Liver (tissue), 9 donors: ENCODE measurements around the gene TBX1. TPM values are rescaled to one million over a fixed set of nuclear protein-coding genes. Genes with fewer than 3 reads are reported as not detected.

Source experiments
- DNase-seq: peaks from one replicate; pipeline ENCODE4 v3.0.0-alpha.2; 2017; ENCODE audit warnings: low spot score
- H3K27ac ChIP-seq, 2 donors: one replicate each; pipeline ENCODE4 v1.7.0; 2013; ENCODE audit warnings: inconsistent platforms in 2 of 2, low read length in 2 of 2, control low read depth in 1 of 2, low read depth in 1 of 2, mild to moderate bottlenecking in 1 of 2
- H3K27me3 ChIP-seq, 4 donors: one replicate each; pipeline versions ENCODE4 v1.6.1 to v1.7.0; 2013; ENCODE audit warnings: low read length in 3 of 4, inconsistent platforms in 1 of 4, mild to moderate bottlenecking in 1 of 4, moderate library complexity in 1 of 4; ENCODE audit not compliant: control insufficient read depth in 4 of 4, insufficient read depth in 4 of 4
- H3K36me3 ChIP-seq, 4 donors: one replicate each; pipeline versions ENCODE4 v1.6.1 to v1.7.0; 2013; ENCODE audit warnings: low read length in 3 of 4, mild to moderate bottlenecking in 3 of 4, low read depth in 1 of 4, moderate library complexity in 1 of 4; ENCODE audit not compliant: control insufficient read depth in 4 of 4, insufficient read depth in 3 of 4
- H3K4me1 ChIP-seq, 4 donors: one replicate each; pipeline versions ENCODE4 v1.6.1 to v1.7.0; 2013; ENCODE audit warnings: low read length in 3 of 4, mild to moderate bottlenecking in 3 of 4, moderate library complexity in 1 of 4; ENCODE audit not compliant: control insufficient read depth in 4 of 4, insufficient read depth in 4 of 4
- H3K4me3 ChIP-seq, 3 donors: one replicate each; pipeline versions ENCODE4 v1.6.1 to v1.7.0; 2013; ENCODE audit warnings: low read length in 3 of 3, control low read depth in 1 of 3, low read depth in 1 of 3, mild to moderate bottlenecking in 1 of 3
- H3K9ac ChIP-seq, 2 donors: one replicate each; pipeline ENCODE4 v1.7.0; 2013; ENCODE audit warnings: low read length in 2 of 2, mild to moderate bottlenecking in 2 of 2, moderate library complexity in 2 of 2, control low read depth in 1 of 2, low read depth in 1 of 2
- H3K9me3 ChIP-seq, 4 donors: one replicate each; pipeline versions ENCODE4 v1.6.1 to v1.7.0; 2013; ENCODE audit warnings: low read length in 3 of 4; ENCODE audit not compliant: control insufficient read depth in 4 of 4
- EGR1 ChIP-seq, 2 donors: IDR thresholded peaks; 2 replicates each; pipeline ENCODE4 v1.6.1; 2016 to 2018; ENCODE audit warnings: antibody characterized with exemption in 2 of 2, low read depth in 2 of 2
- FOXA1 ChIP-seq: IDR thresholded peaks from 2 replicates; pipeline ENCODE4 v1.6.1; 2016; ENCODE audit warnings: antibody characterized with exemption
- GABPA ChIP-seq, 2 donors: IDR thresholded peaks in 1 of 2; conservative IDR thresholded peaks in 1 of 2; 2 replicates each; pipeline ENCODE4 v1.6.1; 2016; ENCODE audit warnings: antibody characterized with exemption in 2 of 2, mild to moderate bottlenecking in 1 of 2, moderate library complexity in 1 of 2
- HNF4A ChIP-seq, 2 donors: conservative IDR thresholded peaks; 2 replicates each; pipeline ENCODE4 v1.6.1; 2016; ENCODE audit warnings: antibody characterized with exemption in 2 of 2, mild to moderate bottlenecking in 2 of 2
- HNF4G ChIP-seq: IDR thresholded peaks from 2 replicates; pipeline ENCODE4 v1.6.1; 2016; ENCODE audit warnings: antibody characterized with exemption
- NR2F2 ChIP-seq: IDR thresholded peaks from 2 replicates; pipeline ENCODE4 v1.6.1; 2016; ENCODE audit warnings: antibody characterized with exemption
- RAD21 ChIP-seq, 2 donors: IDR thresholded peaks; 2 replicates each; pipeline ENCODE4 v1.6.1; 2016; ENCODE audit warnings: antibody characterized with exemption in 2 of 2, mild to moderate bottlenecking in 2 of 2
- TAF1 ChIP-seq: conservative IDR thresholded peaks from 2 replicates; pipeline ENCODE4 v1.6.1; 2016; ENCODE audit warnings: antibody characterized with exemption, mild to moderate bottlenecking
- YY1 ChIP-seq: IDR thresholded peaks from 2 replicates; pipeline ENCODE4 v1.6.1; 2016; ENCODE audit warnings: antibody characterized with exemption, mild to moderate bottlenecking
- WGBS: extraction: QIAGEN DNeasy Blood & Tissue Kit; methylation state at CpG from one replicate; pipeline ENCODE4 v1.1.7; 2013; 5-methylcytosine and 5-hydroxymethylcytosine counted together
- polyA plus RNA-seq, 2 donors: library from polyadenylated mRNA; stranded (reverse) in 1 of 2; unstranded in 1 of 2; fragments of 200-250 nt in 1 of 2; fragments of >200 nt in 1 of 2; fragmentation: Nextera tagmentation in 1 of 2; extraction: Ambion mirVana in 1 of 2; gene quantifications; one replicate each; pipeline versions ENCODE4 v1.2.1 to v1.2.3, GENCODE V29; 2013 to 2015
- total RNA-seq, 2 donors: library from RNA; depleted of rRNA; stranded (reverse); fragments of >200 nt; gene quantifications; one replicate each; pipeline ENCODE4 v1.2.3, GENCODE V29; 2014
- TF ChIP-seq, protein P1 (sequence below): IDR thresholded peaks from 2 replicates; pipeline ENCODE4 v1.6.1; 2016; ENCODE audit warnings: antibody characterized with exemption
- TF ChIP-seq, protein P2 (sequence below): fragments of 150-350 bp; IDR thresholded peaks from 2 replicates; pipeline ENCODE4 v1.5.1; 2017; ENCODE audit warnings: improper control_type of control experiment, low read depth, low read length; ENCODE audit not compliant: missing input control
- TF ChIP-seq, protein P3 (sequence below): IDR thresholded peaks from 2 replicates; pipeline ENCODE4 v1.6.1; 2016; ENCODE audit warnings: antibody characterized with exemption
- TF ChIP-seq, protein P4 (sequence below): IDR thresholded peaks from 2 replicates; pipeline ENCODE4 v1.6.1; 2016; ENCODE audit warnings: antibody characterized with exemption, mild to moderate bottlenecking
- donor health status: healthy.
- donor health status: healthy.
- donor health status: healthy.
- donor health status: healthy.
- donor health status: healthy.

The TBX1 gene
- total and polyA plus RNA-seq, 4 donors: 0.17 to 0.18 TPM; not detected in 2

DNA sequence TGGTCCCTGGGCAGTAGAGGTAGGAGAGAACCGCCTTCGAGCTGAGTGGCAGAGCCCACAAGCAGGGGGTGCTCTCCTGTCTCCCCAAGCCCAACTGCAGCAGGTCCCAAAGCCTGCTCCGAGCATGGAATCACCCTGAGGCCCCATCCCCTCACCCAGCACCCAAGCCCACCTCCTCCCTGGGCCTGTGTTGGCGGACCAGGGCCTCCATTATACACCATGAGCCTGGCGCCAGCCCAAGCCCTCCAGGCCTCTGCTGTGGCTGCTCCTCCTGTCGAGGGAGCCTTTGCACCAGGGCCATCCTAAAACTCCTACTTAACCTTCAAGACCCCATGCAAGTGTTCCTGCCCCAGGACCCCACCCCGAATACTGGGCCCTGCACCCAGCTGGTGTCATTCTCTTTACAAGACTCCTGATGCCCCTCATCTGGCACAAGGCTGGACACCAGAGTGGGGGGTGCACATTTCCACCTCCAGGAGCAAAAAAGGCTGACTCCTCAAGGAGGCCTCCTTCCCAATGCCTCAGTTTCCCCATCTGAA lies 20.6 kb upstream of the TBX1 start:
- Histone ChIP-seq H3K9ac (no peak overlapping the region), H3K27me3 (no peaks in the 10 kb centered on the region), H3K27ac (no peak overlapping the region), H3K9me3 (no peaks in the 10 kb centered on the region), H3K4me1 (no peaks in the 10 kb centered on the region), H3K4me3 (no peak overlapping the region), H3K36me3 (no peaks in the 10 kb centered on the region)
- 89% methylated on average over 7 of the region's 7 CpGs for WGBS
- TF ChIP-seq NR2F2 (no peak), FOXA1 (no peak), EGR1 (IDR thresholded peaks at IDR 0.05; ENCODE audit: low read depth in 2 of 2) (no peak), HNF4G (no peak)
- TF ChIP-seq, protein P1, sequence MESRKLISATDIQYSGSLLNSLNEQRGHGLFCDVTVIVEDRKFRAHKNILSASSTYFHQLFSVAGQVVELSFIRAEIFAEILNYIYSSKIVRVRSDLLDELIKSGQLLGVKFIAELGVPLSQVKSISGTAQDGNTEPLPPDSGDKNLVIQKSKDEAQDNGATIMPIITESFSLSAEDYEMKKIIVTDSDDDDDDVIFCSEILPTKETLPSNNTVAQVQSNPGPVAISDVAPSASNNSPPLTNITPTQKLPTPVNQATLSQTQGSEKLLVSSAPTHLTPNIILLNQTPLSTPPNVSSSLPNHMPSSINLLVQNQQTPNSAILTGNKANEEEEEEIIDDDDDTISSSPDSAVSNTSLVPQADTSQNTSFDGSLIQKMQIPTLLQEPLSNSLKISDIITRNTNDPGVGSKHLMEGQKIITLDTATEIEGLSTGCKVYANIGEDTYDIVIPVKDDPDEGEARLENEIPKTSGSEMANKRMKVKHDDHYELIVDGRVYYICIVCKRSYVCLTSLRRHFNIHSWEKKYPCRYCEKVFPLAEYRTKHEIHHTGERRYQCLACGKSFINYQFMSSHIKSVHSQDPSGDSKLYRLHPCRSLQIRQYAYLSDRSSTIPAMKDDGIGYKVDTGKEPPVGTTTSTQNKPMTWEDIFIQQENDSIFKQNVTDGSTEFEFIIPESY: no peak
- no peak for DNase-seq

DNA sequence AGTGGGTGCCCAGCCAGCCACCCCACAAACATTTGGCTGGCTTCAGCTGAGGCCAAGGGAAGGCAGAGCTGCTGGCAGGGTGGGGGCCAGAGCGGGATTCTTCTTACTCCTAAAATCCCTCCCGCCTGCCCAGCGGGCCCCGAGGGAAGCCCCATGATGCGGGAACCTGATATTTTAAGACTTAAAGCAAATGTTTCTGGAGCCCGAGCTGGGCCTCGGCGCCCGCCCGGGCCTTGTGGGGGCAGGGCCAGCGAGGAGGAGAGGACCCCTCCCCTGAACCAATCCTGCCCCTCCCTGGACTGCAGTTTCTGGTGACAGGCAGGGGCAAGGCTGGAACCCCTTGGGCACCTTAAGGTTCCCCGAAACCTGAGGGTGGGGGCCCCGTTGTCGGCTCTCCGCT lies 20.0 kb upstream of the TBX1 start:
- Histone ChIP-seq H3K36me3 (no peaks in the 10 kb centered on the region), H3K9ac (no peak overlapping the region), H3K4me1 (no peaks in the 10 kb centered on the region), H3K4me3 (no peak overlapping the region), H3K27ac (no peak overlapping the region), H3K27me3 (no peaks in the 10 kb centered on the region), H3K9me3 (no peaks in the 10 kb centered on the region)
- WGBS: 89% methylated on average over 15 of the region's 15 CpGs
- TF ChIP-seq GABPA (IDR thresholded peaks at IDR 0.05 in 1 of 2, conservative IDR thresholded peaks at IDR 0.05 in 1 of 2) (no peak), HNF4G (no peak), YY1 (no peak), NR2F2 (no peak), RAD21 (IDR thresholded peaks at IDR 0.05) (no peak), HNF4A (conservative IDR thresholded peaks at IDR 0.05) (no peak), TAF1 (no peak)
- TF ChIP-seq, protein P2, sequence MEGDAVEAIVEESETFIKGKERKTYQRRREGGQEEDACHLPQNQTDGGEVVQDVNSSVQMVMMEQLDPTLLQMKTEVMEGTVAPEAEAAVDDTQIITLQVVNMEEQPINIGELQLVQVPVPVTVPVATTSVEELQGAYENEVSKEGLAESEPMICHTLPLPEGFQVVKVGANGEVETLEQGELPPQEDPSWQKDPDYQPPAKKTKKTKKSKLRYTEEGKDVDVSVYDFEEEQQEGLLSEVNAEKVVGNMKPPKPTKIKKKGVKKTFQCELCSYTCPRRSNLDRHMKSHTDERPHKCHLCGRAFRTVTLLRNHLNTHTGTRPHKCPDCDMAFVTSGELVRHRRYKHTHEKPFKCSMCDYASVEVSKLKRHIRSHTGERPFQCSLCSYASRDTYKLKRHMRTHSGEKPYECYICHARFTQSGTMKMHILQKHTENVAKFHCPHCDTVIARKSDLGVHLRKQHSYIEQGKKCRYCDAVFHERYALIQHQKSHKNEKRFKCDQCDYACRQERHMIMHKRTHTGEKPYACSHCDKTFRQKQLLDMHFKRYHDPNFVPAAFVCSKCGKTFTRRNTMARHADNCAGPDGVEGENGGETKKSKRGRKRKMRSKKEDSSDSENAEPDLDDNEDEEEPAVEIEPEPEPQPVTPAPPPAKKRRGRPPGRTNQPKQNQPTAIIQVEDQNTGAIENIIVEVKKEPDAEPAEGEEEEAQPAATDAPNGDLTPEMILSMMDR: no peak
- TF ChIP-seq, protein P3, sequence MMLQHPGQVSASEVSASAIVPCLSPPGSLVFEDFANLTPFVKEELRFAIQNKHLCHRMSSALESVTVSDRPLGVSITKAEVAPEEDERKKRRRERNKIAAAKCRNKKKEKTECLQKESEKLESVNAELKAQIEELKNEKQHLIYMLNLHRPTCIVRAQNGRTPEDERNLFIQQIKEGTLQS: no peak
- TF ChIP-seq, protein P4, sequence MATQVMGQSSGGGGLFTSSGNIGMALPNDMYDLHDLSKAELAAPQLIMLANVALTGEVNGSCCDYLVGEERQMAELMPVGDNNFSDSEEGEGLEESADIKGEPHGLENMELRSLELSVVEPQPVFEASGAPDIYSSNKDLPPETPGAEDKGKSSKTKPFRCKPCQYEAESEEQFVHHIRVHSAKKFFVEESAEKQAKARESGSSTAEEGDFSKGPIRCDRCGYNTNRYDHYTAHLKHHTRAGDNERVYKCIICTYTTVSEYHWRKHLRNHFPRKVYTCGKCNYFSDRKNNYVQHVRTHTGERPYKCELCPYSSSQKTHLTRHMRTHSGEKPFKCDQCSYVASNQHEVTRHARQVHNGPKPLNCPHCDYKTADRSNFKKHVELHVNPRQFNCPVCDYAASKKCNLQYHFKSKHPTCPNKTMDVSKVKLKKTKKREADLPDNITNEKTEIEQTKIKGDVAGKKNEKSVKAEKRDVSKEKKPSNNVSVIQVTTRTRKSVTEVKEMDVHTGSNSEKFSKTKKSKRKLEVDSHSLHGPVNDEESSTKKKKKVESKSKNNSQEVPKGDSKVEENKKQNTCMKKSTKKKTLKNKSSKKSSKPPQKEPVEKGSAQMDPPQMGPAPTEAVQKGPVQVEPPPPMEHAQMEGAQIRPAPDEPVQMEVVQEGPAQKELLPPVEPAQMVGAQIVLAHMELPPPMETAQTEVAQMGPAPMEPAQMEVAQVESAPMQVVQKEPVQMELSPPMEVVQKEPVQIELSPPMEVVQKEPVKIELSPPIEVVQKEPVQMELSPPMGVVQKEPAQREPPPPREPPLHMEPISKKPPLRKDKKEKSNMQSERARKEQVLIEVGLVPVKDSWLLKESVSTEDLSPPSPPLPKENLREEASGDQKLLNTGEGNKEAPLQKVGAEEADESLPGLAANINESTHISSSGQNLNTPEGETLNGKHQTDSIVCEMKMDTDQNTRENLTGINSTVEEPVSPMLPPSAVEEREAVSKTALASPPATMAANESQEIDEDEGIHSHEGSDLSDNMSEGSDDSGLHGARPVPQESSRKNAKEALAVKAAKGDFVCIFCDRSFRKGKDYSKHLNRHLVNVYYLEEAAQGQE: no peak
- DNase-seq: no peak
